NCI-H1436 treated with DMSO at 0.1 percent for 48 hours (cell line): ENCODE measurements around the gene IRF2BP2.

ENCODE experiments used
- DNase-seq: peaks from one replicate; lab custom pipeline; 2025; lab: John Stamatoyannopoulos, UW

The IRF2BP2 gene

GRCh38 chr1:234613128-234613875 lies 3.3 kb upstream of the IRF2BP2 start:
- DNase-seq: no peak

- DNase-seq: peak; percentile 99
Measured at GRCh38 chr1:234612352-234613127, 2.6 kb upstream of the IRF2BP2 start.

- DNase-seq: no peak
Measured at GRCh38 chr1:234611847-234612351, 1.9 kb upstream of the IRF2BP2 start.

- peak; percentile 95 for DNase-seq
Measured at GRCh38 chr1:234611225-234611846, 1.4 kb upstream of the IRF2BP2 start.

- DNase-seq: peak; percentile 79
Measured at GRCh38 chr1:234610666-234611224, 767 bp upstream of the IRF2BP2 start.

- no peak for DNase-seq
Measured at GRCh38 chr1:234609691-234610042, 311 bp downstream of the IRF2BP2 start.

- DNase-seq: no peak
Measured at GRCh38 chr1:234608911-234609690, 877 bp downstream of the IRF2BP2 start.

GRCh38 chr1:234608025-234608910 lies 1.7 kb downstream of the IRF2BP2 start:
- no peak for DNase-seq

- DNase-seq: no peak
Measured at GRCh38 chr1:234607109-234608024, 2.6 kb downstream of the IRF2BP2 start.

GRCh38 chr1:234606784-234607108 lies 3.2 kb downstream of the IRF2BP2 start:
- DNase-seq: no peak

GRCh38 chr1:234605983-234606783 lies 3.8 kb downstream of the IRF2BP2 start:
- no peak for DNase-seq

GRCh38 chr1:234605399-234605982 lies 4.5 kb downstream of the IRF2BP2 start:
- no peak for DNase-seq

- DNase-seq: no peak
Measured at GRCh38 chr1:234604495-234605398, 5.2 kb downstream of the IRF2BP2 start.

GRCh38 chr1:234603221-234604204 lies 6.5 kb downstream of the IRF2BP2 start:
- no peak for DNase-seq

GRCh38 chr1:234602334-234603220 lies 7.4 kb downstream of the IRF2BP2 start:
- peak; percentile 87 for DNase-seq
